H9 (cell line): Measurements from ENCODE around the gene ASXL1. TPM values are rescaled to one million over a fixed set of nuclear protein-coding genes. Genes with fewer than 3 reads are reported as not detected.

Experiments used
- DNase-seq: peaks from one replicate; pipeline ENCODE4 v3.0.0-alpha.2; 2017
- H2AFZ ChIP-seq: one replicate; pipeline ENCODE4 v1.6.1; 2013; ENCODE audit warnings: mild to moderate bottlenecking, low read length, control low read depth, moderate library complexity
- H2AK5ac ChIP-seq: 2 replicates; pipeline ENCODE4 v1.6.1; 2013; ENCODE audit warnings: low read length, control low read depth, mixed read lengths; ENCODE audit not compliant: insufficient read length
- H2BK120ac ChIP-seq: one replicate; pipeline ENCODE4 v1.6.1; 2013; ENCODE audit warnings: low read depth, mild to moderate bottlenecking, low read length, control low read depth, inconsistent platforms; ENCODE audit not compliant: poor library complexity, severe bottlenecking
- H2BK12ac ChIP-seq: 2 replicates; pipeline ENCODE4 v1.6.1; 2013; ENCODE audit warnings: low read length, control low read depth, mixed read lengths, low read depth; ENCODE audit not compliant: insufficient read length
- H2BK15ac ChIP-seq: 2 replicates; pipeline ENCODE4 v1.6.1; 2013; ENCODE audit warnings: low read depth, low read length, control low read depth
- H2BK20ac ChIP-seq: one replicate; pipeline ENCODE4 v1.6.1; 2013; ENCODE audit warnings: low read depth, mild to moderate bottlenecking, low read length, control low read depth, inconsistent platforms; ENCODE audit not compliant: poor library complexity, severe bottlenecking
- H2BK5ac ChIP-seq: 2 replicates; pipeline ENCODE4 v1.6.1; 2013; ENCODE audit warnings: low read length, control low read depth, mixed read lengths; ENCODE audit not compliant: insufficient read length
- H3K14ac ChIP-seq: 2 replicates; pipeline ENCODE4 v1.6.1; 2013; ENCODE audit warnings: low read length, control low read depth; ENCODE audit not compliant: insufficient read depth
- H3K18ac ChIP-seq: 2 replicates; pipeline ENCODE4 v1.6.1; 2013; ENCODE audit warnings: low read depth, mild to moderate bottlenecking, mixed read lengths, low read length, control low read depth; ENCODE audit not compliant: insufficient read length
- H3K23ac ChIP-seq: 2 replicates; pipeline ENCODE4 v1.6.1; 2013; ENCODE audit warnings: low read length, control low read depth, mixed read lengths, low read depth; ENCODE audit not compliant: insufficient read length
- H3K23me2 ChIP-seq: 2 replicates; pipeline ENCODE4 v1.6.1; 2013; ENCODE audit warnings: low read depth, mild to moderate bottlenecking, mixed read lengths, low read length, control low read depth; ENCODE audit not compliant: insufficient read length, poor library complexity, severe bottlenecking
- H3K27ac ChIP-seq: 2 replicates; pipeline ENCODE4 v1.5.1; 2013; ENCODE audit warnings: low read length, control low read depth, mixed read lengths, low read depth; ENCODE audit not compliant: insufficient read length
- H3K27me3 ChIP-seq: 2 replicates; pipeline ENCODE4 v1.6.1; 2013; ENCODE audit warnings: low read length, control low read depth, inconsistent platforms; ENCODE audit not compliant: insufficient read depth
- H3K4ac ChIP-seq: 2 replicates; pipeline ENCODE4 v1.6.1; 2013; ENCODE audit warnings: low read depth, mild to moderate bottlenecking, control low read depth, inconsistent platforms, low read length, moderate library complexity
- H3K4me1 ChIP-seq: 2 replicates; pipeline ENCODE4 v1.6.1; 2013; ENCODE audit warnings: low read length, control low read depth, inconsistent platforms; ENCODE audit not compliant: insufficient read depth
- H3K4me2 ChIP-seq: 2 replicates; pipeline ENCODE4 v1.6.1; 2013; ENCODE audit warnings: low read length, control low read depth, mixed read lengths; ENCODE audit not compliant: insufficient read length, insufficient read depth
- H3K56ac ChIP-seq: 2 replicates; pipeline ENCODE4 v1.6.1; 2013; ENCODE audit warnings: low read depth, mild to moderate bottlenecking, mixed read lengths, low read length, control low read depth; ENCODE audit not compliant: insufficient read length
- H3K79me1 ChIP-seq: 2 replicates; pipeline ENCODE4 v1.6.1; 2013; ENCODE audit warnings: low read depth, mild to moderate bottlenecking, moderate library complexity, low read length, control low read depth, inconsistent platforms; ENCODE audit not compliant: insufficient read depth, poor library complexity, severe bottlenecking
- H3K79me2 ChIP-seq: 2 replicates; pipeline ENCODE4 v1.6.1; 2013; ENCODE audit warnings: low read length, control low read depth, inconsistent platforms; ENCODE audit not compliant: insufficient read depth
- H3K9ac ChIP-seq: 2 replicates; pipeline ENCODE4 v1.6.1; 2013; ENCODE audit warnings: low read length, control low read depth, mixed read lengths; ENCODE audit not compliant: insufficient read length; ENCODE audit errors: extremely low read depth
- H3K9me3 ChIP-seq: one replicate; pipeline ENCODE4 v1.6.1; 2013; ENCODE audit warnings: low read depth, low read length, inconsistent platforms; ENCODE audit not compliant: control insufficient read depth
- H3T11ph ChIP-seq: one replicate; pipeline ENCODE4 v1.6.1; 2013; ENCODE audit warnings: mild to moderate bottlenecking, low read length, control low read depth, inconsistent platforms
- H4K20me1 ChIP-seq: one replicate; pipeline ENCODE4 v1.6.1; 2013; ENCODE audit not compliant: control insufficient read depth, insufficient read length, insufficient read depth
- H4K5ac ChIP-seq: 2 replicates; pipeline ENCODE4 v1.6.1; 2013; ENCODE audit warnings: low read depth, mild to moderate bottlenecking, mixed read lengths, low read length, control low read depth; ENCODE audit not compliant: insufficient read length
- H4K8ac ChIP-seq: replicated peaks from 2 replicates; pipeline ENCODE4 v1.6.1; 2013; ENCODE audit warnings: low read length, control low read depth, mixed read lengths, low read depth; ENCODE audit not compliant: insufficient read length
- H4K91ac ChIP-seq: 2 replicates; pipeline ENCODE4 v1.6.1; 2013; ENCODE audit warnings: low read depth, mild to moderate bottlenecking, moderate library complexity, mixed read lengths, low read length, control low read depth; ENCODE audit not compliant: insufficient read length
- H3K27ac Mint-ChIP-seq, 3 experiments: 2 replicates in 2 of 3; 3 replicates in 1 of 3; pipeline ENCODE4 v1.8.0; 2020 to 2021; ENCODE audit warnings: mixed read lengths in 3 of 3, mild to moderate bottlenecking in 1 of 3, moderate library complexity in 1 of 3
- H3K27me3 Mint-ChIP-seq: 2 replicates; pipeline ENCODE4 v1.8.0; 2021; ENCODE audit warnings: low read depth, mild to moderate bottlenecking, moderate library complexity, mixed read lengths
- H3K36me3 Mint-ChIP-seq, 3 experiments: 2 replicates in 2 of 3; 3 replicates in 1 of 3; pipeline ENCODE4 v1.8.0; 2020 to 2021; ENCODE audit warnings: low read depth in 3 of 3, mixed read lengths in 3 of 3; ENCODE audit not compliant: insufficient read depth in 1 of 3
- H3K4me1 Mint-ChIP-seq, 2 experiments: 2 replicates each; pipeline ENCODE4 v1.8.0; 2020; ENCODE audit warnings: mixed read lengths in 2 of 2
- H3K4me3 Mint-ChIP-seq, 2 experiments: 2 replicates in 1 of 2; 3 replicates in 1 of 2; pipeline ENCODE4 v1.8.0; 2020 to 2021; ENCODE audit warnings: mild to moderate bottlenecking in 2 of 2, mixed read lengths in 2 of 2, moderate library complexity in 1 of 2
- H3K9me3 Mint-ChIP-seq, 2 experiments: 2 replicates in 1 of 2; 3 replicates in 1 of 2; pipeline ENCODE4 v1.8.0; 2020; ENCODE audit warnings: mild to moderate bottlenecking in 2 of 2, mixed read lengths in 2 of 2, moderate library complexity in 1 of 2
- CTCF ChIP-seq: fragments of 200-600 bp; sonication (generic); conservative IDR thresholded peaks from 3 replicates; pipeline ENCODE4 v1.8.0; 2021; ENCODE audit warnings: antibody characterized with exemption, mild to moderate bottlenecking
- WGBS: extraction: QIAGEN DNeasy Blood & Tissue Kit; methylation state at CpG from one replicate; pipeline ENCODE4 v1.1.7; 2013; ENCODE audit warnings: missing lambda C conversion rate, low lambda C conversion rate, mixed read lengths; ENCODE audit not compliant: insufficient read length; ENCODE audit errors: extremely low coverage; 5-methylcytosine and 5-hydroxymethylcytosine counted together
- total RNA-seq: library from RNA; stranded (reverse); gene quantifications from 2 replicates; pipeline ENCODE4 v1.2.1, GENCODE V29; 2021

ASXL1 gene
- total RNA-seq, 1 experiment from 2014 or later, result 39.5 TPM

GRCh38 chr20:32477594-32478512 is 119.7 kb downstream of the ASXL1 start:
- H3K27ac ChIP-seq, result no peak overlapping the region
- no peaks in the 10 kb centered on the region for H3K9me3 Mint-ChIP-seq
- no peak overlapping the region for H3K9ac ChIP-seq
- no peaks in the 10 kb centered on the region for H3K9me3 ChIP-seq
- no peak overlapping the region for H3K4ac ChIP-seq
- H3K4me3 Mint-ChIP-seq, result no peak overlapping the region
- peaks cover 31% of the 10 kb centered on the region; the same call in 1 of the 2 replicates for H3K79me2 ChIP-seq
- no peak overlapping the region for H2AFZ ChIP-seq
- no peak overlapping the region for H2AK5ac ChIP-seq
- no peaks in the 10 kb centered on the region; the same call in none of the 2 replicates for H3K27me3 Mint-ChIP-seq
- H3K18ac ChIP-seq, result no peak overlapping the region
- no peak overlapping the region for H3K14ac ChIP-seq
- no peak overlapping the region for H4K5ac ChIP-seq
- H2BK20ac ChIP-seq, result no peak overlapping the region
- H4K91ac ChIP-seq, result no peak overlapping the region
- no peak overlapping the region for H2BK12ac ChIP-seq
- no peak overlapping the region for H3K27ac Mint-ChIP-seq
- H3T11ph ChIP-seq, result no peak overlapping the region
- TF ChIP-seq CTCF, result no peak
- peaks cover 2% of the 10 kb centered on the region for H3K79me1 ChIP-seq
- H3K4me1 ChIP-seq, result peaks cover 8% of the 10 kb centered on the region; the same call in 1 of the 2 replicates
- no CpG with 5 or more reads among the region's 11 CpGs for WGBS
- H3K36me3 Mint-ChIP-seq, result peaks cover 3 to 6% (median 5%) of the 10 kb centered on the region in 3 experiments; a peak in 5 of 7 replicates
- no peak overlapping the region for H3K4me2 ChIP-seq
- no peak overlapping the region for H3K23ac ChIP-seq
- no peak for DNase-seq
- no peaks in the 10 kb centered on the region for H4K20me1 ChIP-seq
- no peaks in the 10 kb centered on the region for H3K27me3 ChIP-seq
- H4K8ac ChIP-seq, result no peak overlapping the region
- no peak overlapping the region for H2BK5ac ChIP-seq
- no peak overlapping the region for H2BK15ac ChIP-seq
- H3K56ac ChIP-seq, result no peak overlapping the region
- H3K4me1 Mint-ChIP-seq, result peaks cover 65 to 68% of the 10 kb centered on the region in 2 experiments
- H2BK120ac ChIP-seq, result no peak overlapping the region
- H3K23me2 ChIP-seq, result peaks cover 4% of the 10 kb centered on the region
